ENCODE measurements around the gene TRPC3.
A peak's percentile ranks its signal among the peaks of the same experiment; 100 is the strongest.

The TRPC3 gene

DNA sequence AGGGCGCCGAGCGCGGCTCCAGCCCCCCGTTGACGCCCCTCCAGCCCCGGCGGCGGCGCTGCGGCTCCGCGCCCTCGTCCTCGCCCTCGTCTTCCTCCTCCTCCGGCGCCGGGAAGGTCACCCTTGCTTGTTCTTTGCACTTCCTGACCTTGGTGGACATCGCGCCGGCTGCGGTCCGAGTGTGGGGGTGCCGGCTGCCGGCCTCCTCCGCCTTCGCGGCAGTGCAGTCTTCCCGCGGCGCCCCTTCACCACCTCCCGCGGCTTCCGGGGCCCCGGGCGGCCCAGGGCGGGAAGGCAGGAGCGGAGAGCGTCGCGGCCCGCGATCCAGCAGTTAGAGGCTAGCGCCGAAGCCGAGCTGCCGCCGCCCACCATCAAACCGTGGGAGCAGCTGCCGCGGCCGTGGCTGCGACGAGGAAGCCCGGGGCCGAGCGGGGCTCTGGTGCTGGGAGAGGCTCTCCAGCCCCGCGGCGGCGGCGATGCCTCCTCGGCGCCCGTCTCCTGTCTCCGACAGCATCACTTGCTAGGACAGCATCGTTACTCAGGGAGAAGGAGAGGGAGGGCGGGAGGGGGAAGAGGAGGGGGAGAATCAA lies at the start of gene TRPC3 (continued):
- TF ChIP-seq ZNF211 (tag by site-specific recombination; IDR thresholded peaks at IDR 0.05; ENCODE audit: low read depth), result no peak
- no peak for TF ChIP-seq ZNF37A (tag by site-specific recombination; IDR thresholded peaks at IDR 0.05)
- TF ChIP-seq ZFP3 (tag by site-specific recombination; IDR thresholded peaks at IDR 0.05; ENCODE audit: low read depth), result no peak
- no peak for TF ChIP-seq ZNF768 (tag by site-specific recombination; IDR thresholded peaks at IDR 0.05)
- no peak for TF ChIP-seq ZNF155 (tag by site-specific recombination; IDR thresholded peaks at IDR 0.05)
- TF ChIP-seq, protein P1, sequence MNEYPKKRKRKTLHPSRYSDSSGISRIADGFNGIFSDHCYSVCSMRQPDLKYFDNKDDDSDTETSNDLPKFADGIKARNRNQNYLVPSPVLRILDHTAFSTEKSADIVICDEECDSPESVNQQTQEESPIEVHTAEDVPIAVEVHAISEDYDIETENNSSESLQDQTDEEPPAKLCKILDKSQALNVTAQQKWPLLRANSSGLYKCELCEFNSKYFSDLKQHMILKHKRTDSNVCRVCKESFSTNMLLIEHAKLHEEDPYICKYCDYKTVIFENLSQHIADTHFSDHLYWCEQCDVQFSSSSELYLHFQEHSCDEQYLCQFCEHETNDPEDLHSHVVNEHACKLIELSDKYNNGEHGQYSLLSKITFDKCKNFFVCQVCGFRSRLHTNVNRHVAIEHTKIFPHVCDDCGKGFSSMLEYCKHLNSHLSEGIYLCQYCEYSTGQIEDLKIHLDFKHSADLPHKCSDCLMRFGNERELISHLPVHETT (tag by site-specific recombination; IDR thresholded peaks at IDR 0.05), result no peak
- TF ChIP-seq ZBTB8A (tag by site-specific recombination; IDR thresholded peaks at IDR 0.05), result peak; percentile 70
- TF ChIP-seq, protein P2, sequence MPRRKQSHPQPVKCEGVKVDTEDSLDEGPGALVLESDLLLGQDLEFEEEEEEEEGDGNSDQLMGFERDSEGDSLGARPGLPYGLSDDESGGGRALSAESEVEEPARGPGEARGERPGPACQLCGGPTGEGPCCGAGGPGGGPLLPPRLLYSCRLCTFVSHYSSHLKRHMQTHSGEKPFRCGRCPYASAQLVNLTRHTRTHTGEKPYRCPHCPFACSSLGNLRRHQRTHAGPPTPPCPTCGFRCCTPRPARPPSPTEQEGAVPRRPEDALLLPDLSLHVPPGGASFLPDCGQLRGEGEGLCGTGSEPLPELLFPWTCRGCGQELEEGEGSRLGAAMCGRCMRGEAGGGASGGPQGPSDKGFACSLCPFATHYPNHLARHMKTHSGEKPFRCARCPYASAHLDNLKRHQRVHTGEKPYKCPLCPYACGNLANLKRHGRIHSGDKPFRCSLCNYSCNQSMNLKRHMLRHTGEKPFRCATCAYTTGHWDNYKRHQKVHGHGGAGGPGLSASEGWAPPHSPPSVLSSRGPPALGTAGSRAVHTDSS (tag by site-specific recombination; IDR thresholded peaks at IDR 0.05), result peak; percentile 33; the same call in 1 of the 2 replicates
- peak; percentile 80 for TF ChIP-seq GLIS1 (tag by site-specific recombination; IDR thresholded peaks at IDR 0.05)
- TF ChIP-seq TSHZ1 (tag by site-specific recombination; IDR thresholded peaks at IDR 0.05; ENCODE audit: borderline replicate concordance), result no peak

GRCh38 chr4:122000849-122001248 lies 49.0 kb upstream of the TRPC3 start:
- Histone ChIP-seq H3K9me3 (ENCODE audit: control insufficient read depth, insufficient read depth, low read depth, low read length) (no peaks in the 10 kb centered on the region), H3K4me3 (ENCODE audit: low read depth, low read length) (no peak overlapping the region), H3K27ac (ENCODE audit: extremely low read depth, low read depth, low read length) (no peak overlapping the region), H3K4me1 (ENCODE audit: control insufficient read depth, insufficient read depth, low read length) (no peaks in the 10 kb centered on the region), H3K36me3 (ENCODE audit: control insufficient read depth in 2 of 2, insufficient read depth in 1 of 2, low read length in 2 of 2) (no peaks in the 10 kb centered on the region)
- CTCF ChIA-PET, result no interaction called here
- POLR2A ChIA-PET, result no interaction called here
- TF ChIP-seq SALL2 (tag by site-specific recombination; IDR thresholded peaks at IDR 0.05; ENCODE audit: borderline replicate concordance) (no peak), ZNF19 (tag by site-specific recombination; IDR thresholded peaks at IDR 0.05; ENCODE audit: low read depth) (no peak), HOXA7 (CRISPR knock-in tag; IDR thresholded peaks at IDR 0.05; ENCODE audit: borderline replicate concordance) (no peak), ZNF354C (tag by site-specific recombination; IDR thresholded peaks at IDR 0.05; ENCODE audit: borderline replicate concordance, low read depth) (no peak), OVOL3 (tag by site-specific recombination; IDR thresholded peaks at IDR 0.05) (no peak), KLF17 (tag by site-specific recombination; IDR thresholded peaks at IDR 0.05) (no peak), ZNF776 (tag by site-specific recombination; IDR thresholded peaks at IDR 0.05; ENCODE audit: borderline replicate concordance) (no peak), ZNF146 (tag by site-specific recombination; IDR thresholded peaks at IDR 0.05) (no peak), ZNF341 (tag by site-specific recombination; IDR thresholded peaks at IDR 0.05; ENCODE audit: low read depth) (no peak), ZNF112 (tag by site-specific recombination; IDR thresholded peaks at IDR 0.05) (no peak), ZNF416 (tag by site-specific recombination; IDR thresholded peaks at IDR 0.05) (no peak), CTCF (tag by site-specific recombination; IDR thresholded peaks at IDR 0.05) (no peak), ZBTB48 (tag by site-specific recombination; IDR thresholded peaks at IDR 0.05) (no peak), HOXC10 (CRISPR knock-in tag; IDR thresholded peaks at IDR 0.05) (no peak)
